HEK293 (cell line): Measurements from ENCODE around the gene SMNDC1.

Experiments
- CTCF ChIA-PET: fragments of 350-600 bp; formaldehyde crosslinking; extraction: SDS; loops from one replicate; lab custom pipeline; 2021; ENCODE audit warnings: antibody characterized with exemption; lab: Yijun Ruan, JAX
- POLR2A ChIA-PET: fragments of 300-600 bp; formaldehyde crosslinking; extraction: SDS; loops from one replicate; lab custom pipeline; 2020; ENCODE audit warnings: antibody characterized with exemption, inconsistent platforms; lab: Yijun Ruan, JAX
- H3K27ac ChIP-seq: fragments of 200-500 bp; sonication (Bioruptor generic); 2 replicates; pipeline ENCODE4 v1.5.1; 2014; ENCODE audit warnings: low read depth, low read length, control low read depth, inconsistent platforms; ENCODE audit errors: extremely low read depth
- H3K36me3 ChIP-seq, 2 experiments: fragments of 200-500 bp in 1 of 2; sonication (Bioruptor generic) in 1 of 2; 1 replicate in 1 of 2; 2 replicates in 1 of 2; pipeline ENCODE4 v1.5.1; 2014 to 2017; ENCODE audit warnings: inconsistent platforms in 2 of 2, low read length in 2 of 2; ENCODE audit not compliant: control insufficient read depth in 2 of 2, insufficient read depth in 1 of 2
- H3K4me1 ChIP-seq: fragments of 200-500 bp; sonication (Bioruptor generic); 2 replicates; pipeline ENCODE4 v1.5.1; 2014; ENCODE audit warnings: mild to moderate bottlenecking, low read length, inconsistent platforms; ENCODE audit not compliant: control insufficient read depth, insufficient read depth
- H3K4me3 ChIP-seq: 2 replicates; pipeline ENCODE4 v1.5.1; 2011; ENCODE audit warnings: low read depth, mild to moderate bottlenecking, control low read depth, low read length, moderate library complexity
- H3K9me3 ChIP-seq: fragments of 200-500 bp; sonication (Bioruptor generic); 2 replicates; pipeline ENCODE4 v1.5.1; 2014; ENCODE audit warnings: low read depth, low read length, inconsistent platforms; ENCODE audit not compliant: control insufficient read depth, insufficient read depth
- GLIS2 ChIP-seq: fragments of 450-650 bp; formaldehyde crosslinking; IDR thresholded peaks from 2 replicates; pipeline ENCODE4 v1.5.1; 2016; ENCODE audit warnings: missing biosample characterization, missing genetic modification characterization
- OSR2 ChIP-seq: fragments of 450-650 bp; formaldehyde crosslinking; IDR thresholded peaks from 2 replicates; pipeline ENCODE4 v1.5.1; 2016; ENCODE audit warnings: missing biosample characterization, missing genetic modification characterization
- PRDM1 ChIP-seq: fragments of 450-650 bp; formaldehyde crosslinking; IDR thresholded peaks from 2 replicates; pipeline ENCODE4; 2016; ENCODE audit warnings: missing biosample characterization, missing genetic modification characterization
- ZNF2 ChIP-seq: fragments of 450-650 bp; formaldehyde crosslinking; IDR thresholded peaks from 2 replicates; pipeline ENCODE4 v1.5.1; 2016; ENCODE audit warnings: missing biosample characterization, missing genetic modification characterization
- ZNF248 ChIP-seq: fragments of 450-650 bp; formaldehyde crosslinking; IDR thresholded peaks from 2 replicates; pipeline ENCODE4 v1.5.1; 2017; ENCODE audit warnings: missing biosample characterization, missing genetic modification characterization
- ZNF280C ChIP-seq: fragments of 450-650 bp; formaldehyde crosslinking; IDR thresholded peaks from 2 replicates; pipeline ENCODE4 v1.5.1; 2016; ENCODE audit warnings: missing biosample characterization, missing genetic modification characterization
- ZNF292 ChIP-seq: fragments of 450-650 bp; formaldehyde crosslinking; IDR thresholded peaks from 2 replicates; pipeline ENCODE4 v1.5.1; 2016; ENCODE audit warnings: low read depth, missing biosample characterization, missing genetic modification characterization, borderline replicate concordance
- ZNF366 ChIP-seq: fragments of 450-650 bp; formaldehyde crosslinking; conservative IDR thresholded peaks from 2 replicates; pipeline ENCODE4 v1.5.1; 2016; ENCODE audit warnings: missing biosample characterization, missing genetic modification characterization
- ZNF501 ChIP-seq: fragments of 450-650 bp; formaldehyde crosslinking; IDR thresholded peaks from 2 replicates; pipeline ENCODE4 v1.5.1; 2016; ENCODE audit warnings: missing biosample characterization, missing genetic modification characterization
- ZNF513 ChIP-seq: fragments of 450-650 bp; IDR thresholded peaks from 2 replicates; pipeline ENCODE4 v1.5.1; 2018; ENCODE audit warnings: missing biosample characterization, missing genetic modification characterization
- ZNF514 ChIP-seq: fragments of 450-650 bp; formaldehyde crosslinking; IDR thresholded peaks from 2 replicates; pipeline ENCODE4 v1.5.1; 2016; ENCODE audit warnings: missing biosample characterization, missing genetic modification characterization
- ZNF585B ChIP-seq: fragments of 450-650 bp; formaldehyde crosslinking; IDR thresholded peaks from 2 replicates; pipeline ENCODE4 v1.5.1; 2016; ENCODE audit warnings: missing biosample characterization, missing genetic modification characterization
- ZNF677 ChIP-seq: fragments of 450-650 bp; IDR thresholded peaks from 2 replicates; pipeline ENCODE4 v1.5.0; 2018; ENCODE audit warnings: missing biosample characterization, mild to moderate bottlenecking, missing genetic modification characterization, moderate library complexity
- ZNF692 ChIP-seq: fragments of 450-650 bp; formaldehyde crosslinking; IDR thresholded peaks from 2 replicates; pipeline ENCODE4 v1.5.1; 2016; ENCODE audit warnings: missing biosample characterization, missing genetic modification characterization
- ZNF776 ChIP-seq: fragments of 450-650 bp; formaldehyde crosslinking; IDR thresholded peaks from 2 replicates; pipeline ENCODE4 v1.5.0; 2017; ENCODE audit warnings: missing biosample characterization, missing genetic modification characterization, borderline replicate concordance
- ZNF837 ChIP-seq: fragments of 450-650 bp; formaldehyde crosslinking; IDR thresholded peaks from 2 replicates; pipeline ENCODE4 v1.5.1; 2016; ENCODE audit warnings: missing biosample characterization, missing genetic modification characterization
- ZNF843 ChIP-seq: fragments of 450-650 bp; formaldehyde crosslinking; IDR thresholded peaks from 2 replicates; pipeline ENCODE4 v1.5.1; 2016; ENCODE audit warnings: missing biosample characterization, missing genetic modification characterization
- ZXDB ChIP-seq: fragments of 450-650 bp; formaldehyde crosslinking; IDR thresholded peaks from 2 replicates; pipeline ENCODE4 v1.5.1; 2016; ENCODE audit warnings: missing biosample characterization, missing genetic modification characterization

SMNDC1 gene

GRCh38 chr10:110317866-110318850 is 13.4 kb upstream of the SMNDC1 start:
- no peak overlapping the region for H3K27ac ChIP-seq
- TF ChIP-seq PRDM1 (no peak), ZXDB (no peak), GLIS2 (tag by site-specific recombination) (no peak), ZNF837 (tag by site-specific recombination) (no peak), ZNF514 (tag by site-specific recombination) (no peak), ZNF677 (tag by site-specific recombination) (no peak), ZNF280C (tag by site-specific recombination) (no peak), ZNF501 (tag by site-specific recombination) (no peak), ZNF2 (no peak)
- no peak overlapping the region for H3K4me3 ChIP-seq
- no peaks in the 10 kb centered on the region for H3K9me3 ChIP-seq
- H3K4me1 ChIP-seq, result no peaks in the 10 kb centered on the region
- POLR2A ChIA-PET, result interaction anchor here (0.5 kb wide), 1 partner anchor 282 kb away, joined by 6 read pairs; no protein-coding TSS in a partner anchor
- no peaks in the 10 kb centered on the region for H3K36me3 ChIP-seq
- CTCF ChIA-PET, result interaction anchor here (0.6 to 0.9 kb wide), 3 partner anchors 36 to 228 kb away, joined by 3 to 5 read pairs (median 4); no protein-coding TSS in a partner anchor

GRCh38 chr10:110313674-110314073 is 9.0 kb upstream of the SMNDC1 start:
- Histone ChIP-seq H3K9me3 (no peaks in the 10 kb centered on the region), H3K4me3 (no peak overlapping the region), H3K36me3 (no peaks in the 10 kb centered on the region), H3K4me1 (no peaks in the 10 kb centered on the region), H3K27ac (no peak overlapping the region)
- ChIA-PET POLR2A (no interaction called here), CTCF (interaction anchor here (1.0 to 3.4 kb wide), 3 partner anchors 233 to 287 kb away, joined by 3 to 19 read pairs (median 6); no protein-coding TSS in a partner anchor)
- no peak for TF ChIP-seq ZNF513 (tag by site-specific recombination)
- no peak for TF ChIP-seq ZNF585B (tag by site-specific recombination)
- TF ChIP-seq ZNF366 (tag by site-specific recombination), result no peak
- TF ChIP-seq ZNF843 (tag by site-specific recombination), result no peak
- TF ChIP-seq ZNF692 (tag by site-specific recombination), result no peak
- TF ChIP-seq ZNF248 (tag by site-specific recombination), result no peak
- TF ChIP-seq ZNF2, result no peak
- no peak for TF ChIP-seq ZNF280C (tag by site-specific recombination)
- no peak for TF ChIP-seq ZNF292 (tag by site-specific recombination)
- TF ChIP-seq OSR2 (tag by site-specific recombination), result no peak
- no peak for TF ChIP-seq ZNF776 (tag by site-specific recombination)
- TF ChIP-seq, all 188 proteins: peak for 0
